Measurements from ENCODE around the gene ASXL1.

ASXL1 gene

DNA sequence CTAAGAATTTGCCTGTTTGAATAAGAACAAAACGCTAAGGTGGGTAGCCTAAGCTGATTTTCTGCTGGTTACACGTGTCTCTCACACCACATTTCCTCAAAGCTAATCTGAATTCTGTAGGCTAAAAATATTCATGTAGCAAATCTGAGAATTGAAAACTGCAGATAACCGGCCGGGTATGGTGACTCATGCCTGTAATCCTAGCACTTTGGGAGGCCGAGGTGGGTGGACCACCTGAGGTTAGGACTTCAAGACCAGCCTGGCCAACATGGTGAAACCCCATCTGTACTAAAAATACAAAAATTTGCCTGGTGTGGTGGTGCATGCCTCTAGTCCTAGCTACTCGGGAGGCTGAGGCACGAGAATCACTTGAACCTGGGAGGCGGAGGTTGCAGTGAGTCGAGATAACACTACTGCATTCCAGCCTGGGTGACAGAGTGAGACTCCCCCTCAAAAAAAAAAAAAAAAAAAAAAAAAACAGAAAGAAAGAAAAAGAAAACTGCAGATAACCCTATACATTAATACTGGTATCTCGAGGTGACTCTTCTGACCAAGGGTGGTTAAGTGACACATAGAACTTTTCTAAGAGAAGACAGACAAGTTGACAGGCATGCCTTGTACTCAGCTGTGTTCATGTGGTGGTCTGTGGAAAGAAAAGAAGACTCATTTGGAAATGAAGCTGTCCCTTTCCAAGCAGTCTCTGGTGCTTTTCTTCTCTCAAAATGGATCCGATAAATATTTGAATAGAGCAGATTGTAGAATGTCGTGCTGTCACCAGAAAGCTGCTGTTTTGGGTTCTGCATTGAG lies 24.7 kb upstream of the ASXL1 start:
- Histone ChIP-seq H4K20me1 (ENCODE audit: insufficient read depth, low read length) (no peaks in the 10 kb centered on the region), H3K36me3 (ENCODE audit: insufficient read depth, low read length) (peaks cover 39% of the 10 kb centered on the region), H3K4me1 (ENCODE audit: insufficient read depth, low read length, severe bottlenecking) (peaks cover 30% of the 10 kb centered on the region), H3K9ac (ENCODE audit: low read length) (no peak overlapping the region), H3K9me2 (ENCODE audit: low read depth, low read length) (no peaks in the 10 kb centered on the region), H3K27me3 (ENCODE audit: insufficient read depth, low read length) (no peaks in the 10 kb centered on the region), H3K79me2 (ENCODE audit: insufficient read depth, low read length) (no peaks in the 10 kb centered on the region), H3F3A (ENCODE audit: insufficient read depth, low read length) (no peaks in the 10 kb centered on the region), H3K9me3 (ENCODE audit: low read length) (no peaks in the 10 kb centered on the region), H2AFZ (ENCODE audit: low read length) (no peak overlapping the region), H3K4me2 (ENCODE audit: low read length) (no peak overlapping the region), H3K4me3 (ENCODE audit: low read depth, low read length, poor library complexity, severe bottlenecking) (no peak overlapping the region), H3K27ac (ENCODE audit: low read depth, low read length, poor library complexity, severe bottlenecking) (no peak overlapping the region)
- no peak for TF ChIP-seq EZH2 (IDR thresholded peaks at IDR 0.05; ENCODE audit: borderline replicate concordance, low read length)
- TF ChIP-seq, protein P1, sequence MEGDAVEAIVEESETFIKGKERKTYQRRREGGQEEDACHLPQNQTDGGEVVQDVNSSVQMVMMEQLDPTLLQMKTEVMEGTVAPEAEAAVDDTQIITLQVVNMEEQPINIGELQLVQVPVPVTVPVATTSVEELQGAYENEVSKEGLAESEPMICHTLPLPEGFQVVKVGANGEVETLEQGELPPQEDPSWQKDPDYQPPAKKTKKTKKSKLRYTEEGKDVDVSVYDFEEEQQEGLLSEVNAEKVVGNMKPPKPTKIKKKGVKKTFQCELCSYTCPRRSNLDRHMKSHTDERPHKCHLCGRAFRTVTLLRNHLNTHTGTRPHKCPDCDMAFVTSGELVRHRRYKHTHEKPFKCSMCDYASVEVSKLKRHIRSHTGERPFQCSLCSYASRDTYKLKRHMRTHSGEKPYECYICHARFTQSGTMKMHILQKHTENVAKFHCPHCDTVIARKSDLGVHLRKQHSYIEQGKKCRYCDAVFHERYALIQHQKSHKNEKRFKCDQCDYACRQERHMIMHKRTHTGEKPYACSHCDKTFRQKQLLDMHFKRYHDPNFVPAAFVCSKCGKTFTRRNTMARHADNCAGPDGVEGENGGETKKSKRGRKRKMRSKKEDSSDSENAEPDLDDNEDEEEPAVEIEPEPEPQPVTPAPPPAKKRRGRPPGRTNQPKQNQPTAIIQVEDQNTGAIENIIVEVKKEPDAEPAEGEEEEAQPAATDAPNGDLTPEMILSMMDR (IDR thresholded peaks at IDR 0.05; ENCODE audit: low read length), result no peak

DNA sequence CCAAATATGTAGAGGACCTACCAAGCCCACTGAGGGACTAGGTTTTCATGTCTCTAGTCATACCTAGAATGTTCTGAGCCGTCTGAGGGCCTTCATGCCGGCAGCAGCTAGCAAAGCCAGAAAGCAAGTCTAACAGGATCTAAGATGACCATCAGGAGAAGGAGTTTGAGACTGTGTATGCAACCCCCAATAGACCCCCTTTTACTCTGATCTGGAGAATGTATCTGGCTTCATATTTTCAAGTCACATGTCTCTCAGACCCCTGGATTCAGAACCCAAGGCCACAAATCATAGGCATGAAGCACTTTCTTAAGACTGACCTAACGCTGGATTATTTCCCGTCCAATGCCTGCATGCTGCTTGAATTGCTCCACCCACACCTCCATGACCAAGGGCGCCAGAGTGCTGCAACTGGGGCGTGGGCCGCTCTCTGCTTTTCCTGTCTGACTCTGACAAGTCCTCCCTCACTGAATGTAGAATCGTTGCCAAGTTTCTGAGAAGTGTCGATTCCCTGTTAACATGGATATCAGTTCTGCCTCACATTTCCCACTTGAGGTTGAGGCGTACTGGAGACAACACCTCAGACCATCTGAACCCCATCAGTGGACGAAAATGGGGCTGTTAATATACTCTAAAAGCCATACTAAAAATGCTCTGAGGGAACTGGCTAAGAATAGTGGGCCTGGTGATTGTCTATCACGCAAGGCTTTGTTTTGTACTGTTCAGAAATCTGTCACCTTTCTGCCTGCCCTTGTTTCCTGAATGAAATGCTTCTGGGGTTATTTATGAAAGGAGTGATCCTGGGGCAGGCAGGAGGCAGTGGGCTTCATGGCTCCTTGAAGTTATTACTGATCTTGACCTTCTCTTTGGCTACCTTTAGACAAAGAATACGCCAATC lies 23.9 kb upstream of the ASXL1 start:
- H3K4me2 ChIP-seq (ENCODE audit: low read length), result no peak overlapping the region
- H3K36me3 ChIP-seq (ENCODE audit: insufficient read depth, low read length), result peaks cover 39% of the 10 kb centered on the region
- no peaks in the 10 kb centered on the region for H3K27me3 ChIP-seq (ENCODE audit: insufficient read depth, low read length)
- H3K9me3 ChIP-seq (ENCODE audit: low read length), result no peaks in the 10 kb centered on the region
- no peak for TF ChIP-seq EZH2 (IDR thresholded peaks at IDR 0.05; ENCODE audit: borderline replicate concordance, low read length)
- TF ChIP-seq, protein P1 (IDR thresholded peaks at IDR 0.05; ENCODE audit: low read length), result no peak
- no peaks in the 10 kb centered on the region for H3F3A ChIP-seq (ENCODE audit: insufficient read depth, low read length)
- no peak overlapping the region for H3K27ac ChIP-seq (ENCODE audit: low read depth, low read length, poor library complexity, severe bottlenecking)
- no peak overlapping the region for H2AFZ ChIP-seq (ENCODE audit: low read length)
- H3K4me3 ChIP-seq (ENCODE audit: low read depth, low read length, poor library complexity, severe bottlenecking), result no peak overlapping the region
- H3K9me2 ChIP-seq (ENCODE audit: low read depth, low read length), result no peaks in the 10 kb centered on the region
- H4K20me1 ChIP-seq (ENCODE audit: insufficient read depth, low read length), result no peaks in the 10 kb centered on the region
- H3K4me1 ChIP-seq (ENCODE audit: insufficient read depth, low read length, severe bottlenecking), result peaks cover 39% of the 10 kb centered on the region
- H3K9ac ChIP-seq (ENCODE audit: low read length), result no peak overlapping the region
- no peaks in the 10 kb centered on the region for H3K79me2 ChIP-seq (ENCODE audit: insufficient read depth, low read length)

DNA sequence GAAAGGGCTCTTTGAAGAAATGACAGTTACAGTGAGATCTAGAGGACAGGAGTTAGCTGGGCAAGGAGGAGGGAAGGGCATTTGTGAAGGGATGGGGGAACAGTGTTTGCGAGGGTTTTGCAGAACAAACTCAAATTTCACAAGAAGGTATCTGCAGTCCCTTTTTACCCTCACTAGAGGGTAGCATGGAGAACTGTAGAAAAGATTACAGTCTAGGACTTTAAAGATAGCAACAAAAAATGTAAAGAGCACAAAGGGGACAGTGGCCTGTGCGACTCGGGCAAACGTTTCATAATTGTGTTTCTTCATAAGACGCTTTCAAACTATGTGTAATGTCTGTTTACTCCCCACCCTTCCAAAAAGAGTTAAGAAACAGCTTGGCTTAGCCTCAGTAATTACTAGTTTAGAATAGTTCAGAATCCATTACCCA lies 21.2 kb upstream of the ASXL1 start:
- Histone ChIP-seq H3K27ac (ENCODE audit: low read depth, low read length, poor library complexity, severe bottlenecking) (peak overlapping the region; percentile 86), H3K4me2 (ENCODE audit: low read length) (peak overlapping the region; percentile 25), H3K27me3 (ENCODE audit: insufficient read depth, low read length) (no peaks in the 10 kb centered on the region), H3K4me3 (ENCODE audit: low read depth, low read length, poor library complexity, severe bottlenecking) (no peak overlapping the region), H3K9me2 (ENCODE audit: low read depth, low read length) (no peaks in the 10 kb centered on the region), H3K4me1 (ENCODE audit: insufficient read depth, low read length, severe bottlenecking) (peaks cover 43% of the 10 kb centered on the region), H3K36me3 (ENCODE audit: insufficient read depth, low read length) (peaks cover 18% of the 10 kb centered on the region; the same call in 1 of the 2 replicates), H4K20me1 (ENCODE audit: insufficient read depth, low read length) (no peaks in the 10 kb centered on the region), H3K79me2 (ENCODE audit: insufficient read depth, low read length) (no peaks in the 10 kb centered on the region), H3K9ac (ENCODE audit: low read length) (peak overlapping the region; percentile 45; the same call in 1 of the 2 replicates), H3F3A (ENCODE audit: insufficient read depth, low read length) (no peaks in the 10 kb centered on the region), H3K9me3 (ENCODE audit: low read length) (no peaks in the 10 kb centered on the region), H2AFZ (ENCODE audit: low read length) (no peak overlapping the region)
- TF ChIP-seq, protein P1 (IDR thresholded peaks at IDR 0.05; ENCODE audit: low read length), result peak; percentile 75
- TF ChIP-seq EZH2 (IDR thresholded peaks at IDR 0.05; ENCODE audit: borderline replicate concordance, low read length), result no peak
